DOHH2 (cell line): Measurements from ENCODE around the gene ALS2CL.
"Not testable (repeated sequence)": the region's sequence is repeated elsewhere in the genome, so short reads cannot be mapped to it uniquely, and the experiment has no call there.

Source experiments
- H3F3A ChIP-seq: fragments of 200-600 bp; sonication (generic), shearing (Covaris generic); 2 replicates; pipeline ENCODE4 v1.6.0; 2016; ENCODE audit warnings: antibody characterized with exemption, mild to moderate bottlenecking; ENCODE audit not compliant: control insufficient read depth, insufficient read depth
- H3K27ac ChIP-seq: fragments of 200-600 bp; sonication (generic); 2 replicates; pipeline ENCODE4 v1.5.1; 2014; ENCODE audit warnings: low read depth, mild to moderate bottlenecking, low read length, moderate library complexity
- H3K27me3 ChIP-seq: fragments of 200-600 bp; sonication (generic); 2 replicates; pipeline ENCODE4 v1.6.1; 2014; ENCODE audit warnings: mild to moderate bottlenecking, low read length, mixed read lengths; ENCODE audit not compliant: control insufficient read depth
- H3K36me3 ChIP-seq: fragments of 200-600 bp; sonication (generic); 2 replicates; pipeline ENCODE4 v1.6.1; 2014; ENCODE audit warnings: mild to moderate bottlenecking, low read length, moderate library complexity, mixed read lengths; ENCODE audit not compliant: control insufficient read depth
- H3K4me1 ChIP-seq: fragments of 200-600 bp; sonication (generic); 2 replicates; pipeline ENCODE4 v1.6.1; 2014; ENCODE audit warnings: mild to moderate bottlenecking, low read length, mixed read lengths; ENCODE audit not compliant: control insufficient read depth
- H3K4me2 ChIP-seq: fragments of 200-600 bp; sonication (generic); 2 replicates; pipeline ENCODE4 v1.6.0; 2014; ENCODE audit warnings: mild to moderate bottlenecking, low read length, moderate library complexity
- H3K4me3 ChIP-seq: fragments of 200-600 bp; sonication (generic); 2 replicates; pipeline ENCODE4 v1.5.1; 2014; ENCODE audit warnings: mild to moderate bottlenecking, low read length, mixed read lengths
- H3K79me2 ChIP-seq: fragments of 200-600 bp; sonication (generic); 2 replicates; pipeline ENCODE4 v1.6.1; 2014; ENCODE audit warnings: mild to moderate bottlenecking, low read length, mixed read lengths; ENCODE audit not compliant: control insufficient read depth
- H3K9me2 ChIP-seq: fragments of 200-600 bp; sonication (generic); replicated peaks from 2 replicates; pipeline ENCODE4 v1.6.1; 2014; ENCODE audit warnings: mild to moderate bottlenecking, low read length, mixed read lengths; ENCODE audit not compliant: control insufficient read depth
- H3K9me3 ChIP-seq: fragments of 200-600 bp; sonication (generic); 2 replicates; pipeline ENCODE4 v1.6.1; 2014; ENCODE audit warnings: antibody characterized with exemption, low read length, mixed read lengths; ENCODE audit not compliant: control insufficient read depth, insufficient read depth
- H4K20me1 ChIP-seq: fragments of 200-600 bp; sonication (generic); 2 replicates; pipeline ENCODE4 v1.6.0; 2014; ENCODE audit warnings: low read depth, mild to moderate bottlenecking, antibody characterized with exemption, low read length, moderate library complexity; ENCODE audit not compliant: control insufficient read depth, insufficient read depth
- CTCF ChIP-seq: fragments of 200-600 bp; sonication (generic); IDR thresholded peaks from one replicate; pipeline ENCODE4 v1.5.1; 2014; ENCODE audit warnings: antibody characterized with exemption, mild to moderate bottlenecking, low read depth, low read length; ENCODE audit not compliant: poor library complexity, severe bottlenecking
- EZH2phosphoT487 ChIP-seq: fragments of 200-600 bp; sonication (generic); IDR thresholded peaks from 2 replicates; pipeline ENCODE4 v1.6.1; 2017; ENCODE audit warnings: borderline replicate concordance, mild to moderate bottlenecking, antibody characterized with exemption, low read length, moderate library complexity, mixed read lengths

The ALS2CL gene

GRCh38 chr3:46706771-46707582, 13.5 kb upstream of the ALS2CL start:
- H3K79me2 ChIP-seq = no peaks in the 10 kb centered on the region
- H3K27me3 ChIP-seq = peaks cover 2% of the 10 kb centered on the region; the same call in 1 of the 2 replicates
- H4K20me1 ChIP-seq = no peaks in the 10 kb centered on the region
- no peaks in the 10 kb centered on the region for H3K9me2 ChIP-seq
- H3K4me1 ChIP-seq = no peaks in the 10 kb centered on the region
- H3K4me3 ChIP-seq = no peak overlapping the region
- no peaks in the 10 kb centered on the region for H3K36me3 ChIP-seq
- no peaks in the 10 kb centered on the region for H3F3A ChIP-seq
- no peak overlapping the region for H3K27ac ChIP-seq
- no peak overlapping the region for H3K4me2 ChIP-seq
- H3K9me3 ChIP-seq = no peaks in the 10 kb centered on the region
- TF ChIP-seq EZH2phosphoT487 (no peak), CTCF (peak; percentile 18)

GRCh38 chr3:46705751-46706552, 12.5 kb upstream of the ALS2CL start:
- Histone ChIP-seq H3K27me3 (peaks cover 6% of the 10 kb centered on the region; the same call in 1 of the 2 replicates), H3K4me2 (no peak overlapping the region), H3K4me1 (no peaks in the 10 kb centered on the region), H3K27ac (no peak overlapping the region), H3K36me3 (no peaks in the 10 kb centered on the region), H3K79me2 (no peaks in the 10 kb centered on the region), H4K20me1 (no peaks in the 10 kb centered on the region), H3K4me3 (no peak overlapping the region), H3K9me2 (no peaks in the 10 kb centered on the region), H3F3A (no peaks in the 10 kb centered on the region), H3K9me3 (no peaks in the 10 kb centered on the region)
- TF ChIP-seq CTCF (no peak), EZH2phosphoT487 (no peak)

- H3K36me3 ChIP-seq = no peaks in the 10 kb centered on the region
- no peak overlapping the region for H3K4me3 ChIP-seq
- no peaks in the 10 kb centered on the region for H3F3A ChIP-seq
- no peaks in the 10 kb centered on the region for H3K4me1 ChIP-seq
- no peaks in the 10 kb centered on the region for H3K9me2 ChIP-seq
- no peak overlapping the region for H3K27ac ChIP-seq
- no peaks in the 10 kb centered on the region for H4K20me1 ChIP-seq
- no peaks in the 10 kb centered on the region for H3K9me3 ChIP-seq
- H3K4me2 ChIP-seq = no peak overlapping the region
- TF ChIP-seq CTCF = peak; percentile 98
- no peak for TF ChIP-seq EZH2phosphoT487
- peaks cover 6% of the 10 kb centered on the region; the same call in 1 of the 2 replicates for H3K27me3 ChIP-seq
- no peaks in the 10 kb centered on the region for H3K79me2 ChIP-seq
Measured at GRCh38 chr3:46705022-46705530, 11.6 kb upstream of the ALS2CL start.

- not testable (repeated sequence) for H3K36me3 ChIP-seq, H3K79me2 ChIP-seq, H3K4me1 ChIP-seq, H3K9me3 ChIP-seq, H3K4me2 ChIP-seq, H3K4me3 ChIP-seq, H3K27me3 ChIP-seq, H3K27ac ChIP-seq, H3F3A ChIP-seq, H4K20me1 ChIP-seq, H3K9me2 ChIP-seq
Measured at GRCh38 chr3:46704346-46704745, 10.9 kb upstream of the ALS2CL start.
